A549 (cell line): ENCODE data around the gene INA. TPM values are rescaled to one million over a fixed set of nuclear protein-coding genes. Genes with fewer than 3 reads are reported as not detected.

Experiments used
- ATAC-seq, 2 experiments: fragments of 200-7000 bp in 1 of 2; fragments of >200 bp in 1 of 2; cut with Nextera tagmentation in 1 of 2; cut with Tn5 transposase in 1 of 2; 3 replicates each; pipeline versions ENCODE4 v1.8.0 to v1.9.1; 2018 to 2020; ENCODE audit warnings: mild to moderate bottlenecking in 1 of 2, moderate library complexity in 1 of 2
- CTCF ChIA-PET: fragments of 300-600 bp; sonication (Branson Sonifier 250); formaldehyde crosslinking; extraction: SDS; loops from one replicate; lab custom pipeline; 2021; ENCODE audit warnings: antibody characterized with exemption, inconsistent platforms; lab: Yijun Ruan, JAX
- POLR2A ChIA-PET: fragments of 350-600 bp; formaldehyde crosslinking; extraction: SDS; loops from one replicate; lab custom pipeline; 2021; ENCODE audit warnings: antibody characterized with exemption, inconsistent platforms; lab: Yijun Ruan, JAX
- DNase-seq, 2 experiments: peaks; one replicate each; pipeline versions ENCODE4 v3.0.0 to v3.0.0-alpha.2; 2011 to 2016; ENCODE audit warnings: low read depth in 1 of 2, low spot score in 1 of 2
- FAIRE-seq: peaks from 2 replicates; lab custom pipeline; 2011; peaks lifted over from hg19 to GRCh38; lab: Jason Lieb, UNC
- H3K27ac ChIP-seq, 2 experiments: fragments of >200 bp; sonication (Bioruptor Twin); formaldehyde crosslinking; 3 replicates each; pipeline ENCODE4 v1.5.1; 2016 to 2017
- H3K4me1 ChIP-seq: fragments of >200 bp; sonication (Bioruptor Twin); formaldehyde crosslinking; 3 replicates; pipeline ENCODE4 v1.6.1; 2016
- H3K4me2 ChIP-seq: fragments of >200 bp; sonication (Bioruptor Twin); formaldehyde crosslinking; 3 replicates; pipeline ENCODE4 v1.6.1; 2016
- H3K4me3 ChIP-seq: fragments of >200 bp; sonication (Bioruptor Twin); formaldehyde crosslinking; 3 replicates; pipeline ENCODE4 v1.5.1; 2016
- H3K9me3 ChIP-seq: fragments of >200 bp; sonication (Bioruptor Twin); formaldehyde crosslinking; 3 replicates; pipeline ENCODE4 v1.6.1; 2016
- ATOH8 ChIP-seq: fragments of 250-450 bp; sonication (Bioruptor Pico); IDR thresholded peaks from 2 replicates; pipeline ENCODE4 v1.5.0; 2020; ENCODE audit warnings: low read depth, mild to moderate bottlenecking, moderate library complexity
- BCL3 ChIP-seq: fragments of >200 bp; sonication (Bioruptor Twin); formaldehyde crosslinking; IDR thresholded peaks from 3 replicates; pipeline ENCODE4 v1.6.1; 2016
- BHLHE40 ChIP-seq: IDR thresholded peaks from 2 replicates; pipeline ENCODE4 v1.6.1; 2012; ENCODE audit warnings: low read depth, low read length, inconsistent platforms
- CBX8 ChIP-seq: fragments of 200-600 bp; sonication (generic); IDR thresholded peaks from 2 replicates; pipeline ENCODE4 v1.6.1; 2016
- CEBPB ChIP-seq, 2 experiments: fragments of >200 bp in 1 of 2; sonication (Bioruptor Twin) in 1 of 2; formaldehyde crosslinking in 1 of 2; IDR thresholded peaks; 2 replicates each; pipeline ENCODE4 v1.6.1; 2012 to 2016
- EHMT2 ChIP-seq: fragments of 200-600 bp; sonication (generic); IDR thresholded peaks from 2 replicates; pipeline ENCODE4 v1.6.1; 2016; ENCODE audit warnings: antibody characterized with exemption, low read depth, mild to moderate bottlenecking, moderate library complexity
- FOSB ChIP-seq: fragments of 250-450 bp; sonication (Bioruptor Pico); IDR thresholded peaks from 2 replicates; pipeline ENCODE4 v1.5.0; 2020; ENCODE audit warnings: mild to moderate bottlenecking, moderate library complexity
- FOXS1 ChIP-seq: fragments of 250-450 bp; sonication (Bioruptor Pico); IDR thresholded peaks from 2 replicates; pipeline ENCODE4 v1.5.0; 2020; ENCODE audit warnings: mild to moderate bottlenecking, moderate library complexity
- HDAC2 ChIP-seq: fragments of 200-600 bp; sonication (generic); IDR thresholded peaks from 2 replicates; pipeline ENCODE4 v1.6.1; 2016
- HOXA7 ChIP-seq: fragments of 250-450 bp; sonication (Bioruptor Pico); IDR thresholded peaks from 2 replicates; pipeline ENCODE4 v1.5.0; 2020; ENCODE audit warnings: mild to moderate bottlenecking, moderate library complexity
- JUN ChIP-seq, 2 experiments: fragments of >200 bp; sonication (Bioruptor Twin); formaldehyde crosslinking; IDR thresholded peaks; 2 replicates in 1 of 2; 3 replicates in 1 of 2; pipeline ENCODE4 v1.6.1; 2016 to 2017
- KDM1A ChIP-seq: fragments of 200-600 bp; sonication (generic); IDR thresholded peaks from 2 replicates; pipeline ENCODE4 v1.6.1; 2016; ENCODE audit warnings: low read depth, mild to moderate bottlenecking
- MAX ChIP-seq: IDR thresholded peaks from 2 replicates; pipeline ENCODE4 v1.6.1; 2012
- NPAS2 ChIP-seq: fragments of 250-450 bp; sonication (Bioruptor Pico); IDR thresholded peaks from 2 replicates; pipeline ENCODE4 v1.8.0; 2022; ENCODE audit warnings: mild to moderate bottlenecking, moderate library complexity, borderline replicate concordance
- NR3C1 ChIP-seq: fragments of >200 bp; sonication (Bioruptor Twin); formaldehyde crosslinking; IDR thresholded peaks from 3 replicates; pipeline ENCODE4 v1.6.1; 2017
- PBX3 ChIP-seq: IDR thresholded peaks from 2 replicates; pipeline ENCODE4 v1.6.1; 2012
- RAD21 ChIP-seq, 2 experiments: fragments of >200 bp in 1 of 2; sonication (Bioruptor Twin) in 1 of 2; formaldehyde crosslinking in 1 of 2; IDR thresholded peaks in 1 of 2; conservative IDR thresholded peaks in 1 of 2; 2 replicates in 1 of 2; 3 replicates in 1 of 2; pipeline ENCODE4 v1.6.1; 2012 to 2018; ENCODE audit warnings: inconsistent platforms in 1 of 2
- RARB ChIP-seq: fragments of 250-450 bp; sonication (Bioruptor Pico); IDR thresholded peaks from 2 replicates; pipeline ENCODE4 v1.8.0; 2021; ENCODE audit warnings: mild to moderate bottlenecking, moderate library complexity
- REST ChIP-seq: fragments of 200-600 bp; sonication (generic); IDR thresholded peaks from 2 replicates; pipeline ENCODE4 v1.6.1; 2016; ENCODE audit warnings: antibody characterized with exemption, mild to moderate bottlenecking, moderate library complexity
- TP53 ChIP-seq: fragments of 250-450 bp; sonication (Bioruptor Pico); IDR thresholded peaks from 2 replicates; pipeline ENCODE4 v1.5.0; 2021; ENCODE audit warnings: mild to moderate bottlenecking, moderate library complexity
- ZFP36 ChIP-seq: fragments of 450-650 bp; IDR thresholded peaks from 2 replicates; pipeline ENCODE4 v1.6.1; 2014; ENCODE audit warnings: borderline replicate concordance; ENCODE audit not compliant: partially characterized antibody
- ZNF302 ChIP-seq: fragments of 250-450 bp; sonication (Bioruptor Pico); IDR thresholded peaks from 2 replicates; pipeline ENCODE4 v1.9.0; 2021; ENCODE audit warnings: inconsistent platforms, mild to moderate bottlenecking, moderate library complexity
- WGBS: methylation state at CpG from one replicate; pipeline ENCODE4 v1.1.6; 2017; ENCODE audit errors: missing lambda C conversion rate; 5-methylcytosine and 5-hydroxymethylcytosine counted together
- polyA plus RNA-seq, 4 experiments: library from polyadenylated mRNA; depleted of rRNA in 3 of 4; stranded (reverse); fragments of >200 nt; fragmentation: RNase III in 1 of 4; extraction: RNeasy Plus Mini Kit Qiagen cat#74134 plus additional on column Dnase treatment in 1 of 4; gene quantifications; 2 replicates in 3 of 4; 3 replicates in 1 of 4; pipeline ENCODE4 v1.2.3, GENCODE V29; 2011 to 2017
- TF ChIP-seq, protein P1 (sequence below): fragments of 250-450 bp; sonication (Bioruptor Pico); IDR thresholded peaks from 2 replicates; pipeline ENCODE4 v1.5.0; 2021; ENCODE audit warnings: mild to moderate bottlenecking, moderate library complexity, borderline replicate concordance
- TF ChIP-seq, protein P2 (sequence below): fragments of >200 bp; sonication (Bioruptor Twin); formaldehyde crosslinking; IDR thresholded peaks from 2 replicates; pipeline ENCODE4 v1.6.1; 2016

The INA gene
- polyA plus RNA-seq, 2 of the 4 experiments (the other 2 are of a cell fraction) = 20.9 to 30.2 TPM

DNA sequence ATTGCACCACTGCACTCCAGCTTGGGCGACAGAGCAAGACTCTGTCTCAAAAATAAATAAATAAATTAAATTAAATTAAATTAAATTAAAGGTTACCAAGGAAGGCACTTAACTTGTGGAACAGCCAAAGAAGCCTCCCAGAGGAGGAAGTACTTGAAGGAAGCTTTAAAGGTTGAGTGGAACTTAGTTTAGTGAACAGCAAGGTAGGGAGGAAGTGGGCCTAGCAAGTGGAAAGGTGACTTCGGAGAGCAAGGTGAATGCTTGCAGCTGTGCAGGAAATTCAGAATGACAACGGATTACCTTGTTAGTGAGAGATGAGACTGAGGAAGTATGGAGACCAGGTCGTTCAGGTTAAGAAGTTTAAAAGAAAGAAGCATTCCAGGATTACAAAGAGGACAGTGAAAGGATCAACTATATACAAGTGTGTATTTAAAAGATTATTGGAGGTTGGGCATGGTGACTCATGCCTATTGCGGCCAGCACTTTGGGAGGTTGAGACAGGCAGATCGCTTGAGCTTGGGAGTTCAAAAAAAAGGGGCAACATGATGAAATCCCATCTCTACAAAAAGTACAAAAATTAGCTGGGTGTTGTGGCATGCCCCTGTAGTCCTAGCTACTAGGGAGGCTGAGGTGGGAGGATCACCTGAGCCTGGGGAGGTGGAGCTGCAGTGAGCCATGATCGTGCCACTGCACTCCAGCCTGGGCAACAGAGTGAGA lies 44.0 kb upstream of the INA start (continued):
- no peak for TF ChIP-seq ATOH8
- no peak for TF ChIP-seq PBX3
- TF ChIP-seq REST = no peak
- peak; percentile 18; the same call in 1 of the 2 replicates for TF ChIP-seq MAX
- TF ChIP-seq BCL3 = no peak; the same call in 2 of the 3 replicates
- TF ChIP-seq HDAC2 = no peak
- no peak for TF ChIP-seq ZFP36
- no peak for TF ChIP-seq FOXS1 (CRISPR knock-in tag)
- TF ChIP-seq CBX8 = no peak
- TF ChIP-seq FOSB (CRISPR knock-in tag) = no peak
- TF ChIP-seq NR3C1 = no peak
- no peak for TF ChIP-seq NPAS2 (CRISPR knock-in tag)
- no peak for TF ChIP-seq BHLHE40
- peak; percentile 25 to 60; a peak in 2 of 4 replicates for TF ChIP-seq CEBPB (IDR thresholded peaks at IDR 0.05)
- TF ChIP-seq RARB = no peak
- TF ChIP-seq, protein P1, sequence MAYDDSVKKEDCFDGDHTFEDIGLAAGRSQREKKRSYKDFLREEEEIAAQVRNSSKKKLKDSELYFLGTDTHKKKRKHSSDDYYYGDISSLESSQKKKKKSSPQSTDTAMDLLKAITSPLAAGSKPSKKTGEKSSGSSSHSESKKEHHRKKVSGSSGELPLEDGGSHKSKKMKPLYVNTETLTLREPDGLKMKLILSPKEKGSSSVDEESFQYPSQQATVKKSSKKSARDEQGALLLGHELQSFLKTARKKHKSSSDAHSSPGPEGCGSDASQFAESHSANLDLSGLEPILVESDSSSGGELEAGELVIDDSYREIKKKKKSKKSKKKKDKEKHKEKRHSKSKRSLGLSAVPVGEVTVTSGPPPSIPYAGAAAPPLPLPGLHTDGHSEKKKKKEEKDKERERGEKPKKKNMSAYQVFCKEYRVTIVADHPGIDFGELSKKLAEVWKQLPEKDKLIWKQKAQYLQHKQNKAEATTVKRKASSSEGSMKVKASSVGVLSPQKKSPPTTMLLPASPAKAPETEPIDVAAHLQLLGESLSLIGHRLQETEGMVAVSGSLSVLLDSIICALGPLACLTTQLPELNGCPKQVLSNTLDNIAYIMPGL (CRISPR knock-in tag) = no peak
- TF ChIP-seq, protein P2, sequence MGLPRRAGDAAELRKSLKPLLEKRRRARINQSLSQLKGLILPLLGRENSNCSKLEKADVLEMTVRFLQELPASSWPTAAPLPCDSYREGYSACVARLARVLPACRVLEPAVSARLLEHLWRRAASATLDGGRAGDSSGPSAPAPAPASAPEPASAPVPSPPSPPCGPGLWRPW = no peak
- TF ChIP-seq, all 56 proteins: peak for 7

DNA sequence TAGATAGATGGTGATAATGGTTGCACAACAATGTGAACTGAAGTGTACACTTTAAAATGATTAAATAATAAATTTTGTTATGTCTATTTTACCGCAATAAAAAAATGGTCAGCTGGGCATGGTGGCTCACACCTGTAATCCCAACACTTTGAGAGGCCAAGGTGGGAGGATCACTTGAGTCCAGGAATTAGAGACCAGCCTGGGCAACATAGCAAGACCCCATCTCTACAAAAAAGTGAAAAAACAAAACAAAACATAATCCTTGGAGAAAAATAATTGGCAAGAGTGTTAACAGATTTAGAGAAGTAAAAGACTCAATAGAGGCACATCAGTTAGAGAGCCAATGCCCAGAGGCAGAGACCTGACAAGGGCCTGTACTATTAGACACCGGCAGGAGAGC lies 41.2 kb upstream of the INA start:
- H3K4me2 ChIP-seq = no peak overlapping the region
- ChIA-PET POLR2A (no interaction called here), CTCF (interaction anchor here (1.0 to 2.3 kb wide), 5 partner anchors 9 to 187 kb away, joined by 3 to 11 read pairs (median 3); partner anchors contain the start of genes INA and NT5C2)
- no peaks in the 10 kb centered on the region for H3K9me3 ChIP-seq
- TF ChIP-seq JUN (IDR thresholded peaks at IDR 0.05) (no peak), CBX8 (no peak), ZNF302 (CRISPR knock-in tag) (no peak), KDM1A (no peak), RAD21 (conservative IDR thresholded peaks at IDR 0.05 in 1 of 2, IDR thresholded peaks at IDR 0.05 in 1 of 2) (no peak), TP53 (no peak), HOXA7 (CRISPR knock-in tag) (no peak), CEBPB (IDR thresholded peaks at IDR 0.05) (peak in 1 of 2 experiments; percentile 17; a peak in 1 of 4 replicates), EHMT2 (no peak)
- H3K4me3 ChIP-seq = no peak overlapping the region
- peak overlapping the region; percentile 56 to 96 for H3K27ac ChIP-seq
- WGBS = 93% methylated on average over 2 of the region's 2 CpGs
- DNase-seq (no peak), ATAC-seq (no peak), FAIRE-seq (no peak)
- peaks cover 67% of the 10 kb centered on the region for H3K4me1 ChIP-seq
